ES-I3 (cell line): ENCODE measurements around the gene SMURF2.
"Not testable (repeated sequence)": the region's sequence is repeated elsewhere in the genome, so short reads cannot be mapped to it uniquely, and the experiment has no call there.

Experiments used
- H3K36me3 ChIP-seq: 2 replicates; pipeline ENCODE4 v1.6.1; 2013; ENCODE audit warnings: mild to moderate bottlenecking, low read length, control low read depth, moderate library complexity; ENCODE audit not compliant: insufficient read depth
- H3K4me1 ChIP-seq: 2 replicates; pipeline ENCODE4 v1.6.1; 2013; ENCODE audit warnings: mild to moderate bottlenecking, control low read depth, low read length; ENCODE audit not compliant: insufficient read depth
- H3K9ac ChIP-seq: 2 replicates; pipeline ENCODE4 v1.6.1; 2013; ENCODE audit warnings: low read depth, mild to moderate bottlenecking, low read length, moderate library complexity
- H3K9me3 ChIP-seq: 2 replicates; pipeline ENCODE4 v1.6.1; 2013; ENCODE audit warnings: mild to moderate bottlenecking, low read length, moderate library complexity; ENCODE audit not compliant: control insufficient read depth, insufficient read depth

SMURF2 gene

GRCh38 chr17:64683796-64684195 is 21.7 kb upstream of the SMURF2 start:
- Histone ChIP-seq H3K36me3 (no peaks in the 10 kb centered on the region), H3K4me1 (peaks cover 12% of the 10 kb centered on the region; the same call in 1 of the 2 replicates), H3K9me3 (no peaks in the 10 kb centered on the region), H3K9ac (no peak overlapping the region)

GRCh38 chr17:64682261-64683181 is 20.4 kb upstream of the SMURF2 start:
- H3K36me3 ChIP-seq: no peaks in the 10 kb centered on the region
- peaks cover 12% of the 10 kb centered on the region; the same call in 1 of the 2 replicates for H3K4me1 ChIP-seq
- H3K9ac ChIP-seq: no peak overlapping the region
- no peaks in the 10 kb centered on the region for H3K9me3 ChIP-seq

GRCh38 chr17:64679710-64680216 is 17.7 kb upstream of the SMURF2 start:
- H3K9ac ChIP-seq: no peak overlapping the region
- H3K36me3 ChIP-seq: no peaks in the 10 kb centered on the region
- H3K9me3 ChIP-seq: no peaks in the 10 kb centered on the region
- peaks cover 9% of the 10 kb centered on the region; the same call in 1 of the 2 replicates for H3K4me1 ChIP-seq

- Histone ChIP-seq H3K36me3 (no peaks in the 10 kb centered on the region), H3K9me3 (no peaks in the 10 kb centered on the region), H3K9ac (no peak overlapping the region), H3K4me1 (peaks cover 5% of the 10 kb centered on the region; the same call in 1 of the 2 replicates)
Measured at GRCh38 chr17:64676763-64677162, 14.7 kb upstream of the SMURF2 start.

- H3K36me3 ChIP-seq, H3K4me1 ChIP-seq, H3K9me3 ChIP-seq, H3K9ac ChIP-seq: not testable (repeated sequence)
Measured at GRCh38 chr17:64670843-64671590, 8.9 kb upstream of the SMURF2 start.

GRCh38 chr17:64667807-64668721 is 6.0 kb upstream of the SMURF2 start:
- H3K9me3 ChIP-seq, H3K9ac ChIP-seq, H3K4me1 ChIP-seq, H3K36me3 ChIP-seq: not testable (repeated sequence)

- not testable (repeated sequence) for H3K4me1 ChIP-seq
Measured at GRCh38 chr17:64664299-64664981, 2.3 kb upstream of the SMURF2 start.

GRCh38 chr17:64663836-64664235 is 1.7 kb upstream of the SMURF2 start:
- H3K9ac ChIP-seq, H3K9me3 ChIP-seq, H3K4me1 ChIP-seq, H3K36me3 ChIP-seq: not testable (repeated sequence)

More at GRCh38 chr17:64664299-64664981, 2.3 kb upstream of the SMURF2 start:
- not testable (repeated sequence) for H3K9ac ChIP-seq, H3K9me3 ChIP-seq, H3K36me3 ChIP-seq

- Histone ChIP-seq H3K36me3 (no peaks in the 10 kb centered on the region), H3K9ac (peak overlapping the region; percentile 72), H3K9me3 (no peaks in the 10 kb centered on the region), H3K4me1 (no peaks in the 10 kb centered on the region; the same call in 1 of the 2 replicates)
Measured at GRCh38 chr17:64662774-64663367, 764 bp upstream of the SMURF2 start.

GRCh38 chr17:64661726-64661975 is 456 bp downstream of the SMURF2 start:
- peak overlapping the region; percentile 78 for H3K9ac ChIP-seq
- H3K4me1 ChIP-seq: no peaks in the 10 kb centered on the region; the same call in 1 of the 2 replicates
- H3K9me3 ChIP-seq: no peaks in the 10 kb centered on the region
- no peaks in the 10 kb centered on the region for H3K36me3 ChIP-seq

- H3K9me3 ChIP-seq, H3K4me1 ChIP-seq, H3K36me3 ChIP-seq: not testable (repeated sequence)
- peak overlapping the region; percentile 65 for H3K9ac ChIP-seq
Measured at GRCh38 chr17:64660978-64661725, 955 bp downstream of the SMURF2 start.

GRCh38 chr17:64660195-64660977 is 1.7 kb downstream of the SMURF2 start:
- not testable (repeated sequence) for H3K4me1 ChIP-seq, H3K36me3 ChIP-seq, H3K9me3 ChIP-seq
- peak overlapping the region; percentile 65 for H3K9ac ChIP-seq
